Osteoblast (primary cell): ENCODE measurements around the gene ARHGDIB. TPM values are rescaled to one million over a fixed set of nuclear protein-coding genes. Genes with fewer than 3 reads are reported as not detected.

ENCODE experiments used
- DNase-seq: peaks from one replicate; pipeline ENCODE4 v3.0.0; 2011; ENCODE audit warnings: low spot score, mixed read lengths; ENCODE audit not compliant: insufficient read length; ENCODE audit errors: missing footprints
- H2AFZ ChIP-seq: 2 replicates; pipeline ENCODE4 v1.6.0; 2011; ENCODE audit warnings: mild to moderate bottlenecking, low read length
- H3K27ac ChIP-seq: 2 replicates; pipeline ENCODE4 v1.5.1; 2011; ENCODE audit warnings: mild to moderate bottlenecking, low read depth, low read length, moderate library complexity
- H3K27me3 ChIP-seq: 2 replicates; pipeline ENCODE4 v1.6.0; 2012; ENCODE audit warnings: mild to moderate bottlenecking, control low read depth, inconsistent platforms, low read length, moderate library complexity; ENCODE audit not compliant: insufficient read depth
- H3K36me3 ChIP-seq: 2 replicates; pipeline ENCODE4 v1.5.1; 2011; ENCODE audit warnings: mild to moderate bottlenecking, low read length, control low read depth, moderate library complexity; ENCODE audit not compliant: insufficient read depth
- H3K4me1 ChIP-seq: 2 replicates; pipeline ENCODE4 v1.5.1; 2011; ENCODE audit warnings: mild to moderate bottlenecking, low read length, control low read depth, moderate library complexity; ENCODE audit not compliant: insufficient read depth
- H3K4me2 ChIP-seq: 2 replicates; pipeline ENCODE4 v1.6.0; 2011; ENCODE audit warnings: mild to moderate bottlenecking, low read length; ENCODE audit not compliant: insufficient read depth
- H3K4me3 ChIP-seq: fragments of 200-600 bp; sonication (generic); 3 replicates; pipeline ENCODE4 v1.5.1; 2012; ENCODE audit warnings: mild to moderate bottlenecking, low read length, inconsistent platforms; ENCODE audit not compliant: insufficient read depth
- H3K79me2 ChIP-seq: 2 replicates; pipeline ENCODE4 v1.6.0; 2012; ENCODE audit warnings: mild to moderate bottlenecking, low read length, control low read depth, inconsistent platforms; ENCODE audit not compliant: insufficient read depth
- H3K9me3 ChIP-seq: 2 replicates; pipeline ENCODE4 v1.5.1; 2011; ENCODE audit warnings: low read depth, low read length, control low read depth
- H4K20me1 ChIP-seq: 2 replicates; pipeline ENCODE4 v1.6.0; 2012; ENCODE audit warnings: mild to moderate bottlenecking, low read length, control low read depth; ENCODE audit not compliant: insufficient read depth
- total RNA-seq: library from RNA; depleted of rRNA; stranded (reverse); fragments of >200 nt; gene quantifications from 2 replicates; pipeline ENCODE4 v1.2.3, GENCODE V29; 2012
- TF ChIP-seq, protein P1 (sequence below): IDR thresholded peaks from 2 replicates; pipeline ENCODE4 v1.5.1; 2011; ENCODE audit warnings: mild to moderate bottlenecking, low read depth, low read length, moderate library complexity; ENCODE audit errors: extremely low read depth

The ARHGDIB gene
- total RNA-seq, 1 donor: 7.2 TPM

DNA sequence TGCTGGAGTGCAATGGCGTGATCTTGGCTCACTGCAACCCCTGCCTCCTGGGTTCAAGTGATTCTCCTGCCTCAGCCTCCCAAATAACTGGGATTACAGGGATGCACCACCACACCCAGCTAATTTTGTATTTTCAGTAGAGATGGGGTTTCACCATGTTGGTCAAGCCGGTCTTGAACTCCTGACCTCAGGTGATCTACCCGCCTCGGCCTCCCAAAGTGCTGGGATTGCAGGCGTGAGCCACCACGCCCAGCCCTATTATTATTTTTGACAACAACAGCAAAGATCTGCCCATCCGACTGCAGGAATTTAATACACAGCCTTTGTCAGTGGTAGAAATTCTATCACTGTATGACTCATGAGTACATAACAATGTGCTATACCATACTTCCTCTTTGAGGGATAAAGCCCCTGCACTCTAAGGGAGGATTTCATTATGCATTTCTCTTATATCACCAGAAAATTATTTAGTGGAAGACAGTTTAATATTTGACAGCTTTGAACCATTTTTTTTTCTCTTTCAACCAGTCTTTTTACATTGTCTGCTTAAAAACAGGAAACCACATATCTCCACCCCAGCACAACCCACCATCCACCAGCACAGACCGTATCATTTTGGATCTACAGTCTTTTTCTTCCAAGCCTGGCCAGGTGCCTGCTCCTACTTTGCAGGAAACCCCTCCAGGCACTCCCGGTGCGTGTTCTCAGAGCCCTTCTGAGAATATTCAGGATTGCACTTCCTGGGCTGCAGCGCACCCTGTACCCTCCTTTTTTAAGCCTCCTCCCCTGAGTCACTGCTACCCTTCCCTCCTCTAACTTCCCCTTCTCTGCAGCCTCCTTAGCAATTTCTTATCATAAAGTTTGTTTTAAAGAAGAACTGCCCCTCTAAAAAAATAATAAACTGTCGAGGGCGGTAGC lies 594 bp downstream of the ARHGDIB start:
- H3K4me2 ChIP-seq: peak overlapping the region; percentile 79
- peak; percentile 60 for DNase-seq
- peak overlapping the region; percentile 52 for H3K4me3 ChIP-seq
- H4K20me1 ChIP-seq: no peaks in the 10 kb centered on the region
- H2AFZ ChIP-seq: peak overlapping the region; percentile 76
- TF ChIP-seq, protein P1, sequence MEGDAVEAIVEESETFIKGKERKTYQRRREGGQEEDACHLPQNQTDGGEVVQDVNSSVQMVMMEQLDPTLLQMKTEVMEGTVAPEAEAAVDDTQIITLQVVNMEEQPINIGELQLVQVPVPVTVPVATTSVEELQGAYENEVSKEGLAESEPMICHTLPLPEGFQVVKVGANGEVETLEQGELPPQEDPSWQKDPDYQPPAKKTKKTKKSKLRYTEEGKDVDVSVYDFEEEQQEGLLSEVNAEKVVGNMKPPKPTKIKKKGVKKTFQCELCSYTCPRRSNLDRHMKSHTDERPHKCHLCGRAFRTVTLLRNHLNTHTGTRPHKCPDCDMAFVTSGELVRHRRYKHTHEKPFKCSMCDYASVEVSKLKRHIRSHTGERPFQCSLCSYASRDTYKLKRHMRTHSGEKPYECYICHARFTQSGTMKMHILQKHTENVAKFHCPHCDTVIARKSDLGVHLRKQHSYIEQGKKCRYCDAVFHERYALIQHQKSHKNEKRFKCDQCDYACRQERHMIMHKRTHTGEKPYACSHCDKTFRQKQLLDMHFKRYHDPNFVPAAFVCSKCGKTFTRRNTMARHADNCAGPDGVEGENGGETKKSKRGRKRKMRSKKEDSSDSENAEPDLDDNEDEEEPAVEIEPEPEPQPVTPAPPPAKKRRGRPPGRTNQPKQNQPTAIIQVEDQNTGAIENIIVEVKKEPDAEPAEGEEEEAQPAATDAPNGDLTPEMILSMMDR: no peak
- H3K36me3 ChIP-seq: no peaks in the 10 kb centered on the region
- H3K27ac ChIP-seq: no peak overlapping the region
- H3K4me1 ChIP-seq: peaks cover 11% of the 10 kb centered on the region
- no peaks in the 10 kb centered on the region for H3K27me3 ChIP-seq
- no peaks in the 10 kb centered on the region for H3K9me3 ChIP-seq
- no peaks in the 10 kb centered on the region for H3K79me2 ChIP-seq

DNA sequence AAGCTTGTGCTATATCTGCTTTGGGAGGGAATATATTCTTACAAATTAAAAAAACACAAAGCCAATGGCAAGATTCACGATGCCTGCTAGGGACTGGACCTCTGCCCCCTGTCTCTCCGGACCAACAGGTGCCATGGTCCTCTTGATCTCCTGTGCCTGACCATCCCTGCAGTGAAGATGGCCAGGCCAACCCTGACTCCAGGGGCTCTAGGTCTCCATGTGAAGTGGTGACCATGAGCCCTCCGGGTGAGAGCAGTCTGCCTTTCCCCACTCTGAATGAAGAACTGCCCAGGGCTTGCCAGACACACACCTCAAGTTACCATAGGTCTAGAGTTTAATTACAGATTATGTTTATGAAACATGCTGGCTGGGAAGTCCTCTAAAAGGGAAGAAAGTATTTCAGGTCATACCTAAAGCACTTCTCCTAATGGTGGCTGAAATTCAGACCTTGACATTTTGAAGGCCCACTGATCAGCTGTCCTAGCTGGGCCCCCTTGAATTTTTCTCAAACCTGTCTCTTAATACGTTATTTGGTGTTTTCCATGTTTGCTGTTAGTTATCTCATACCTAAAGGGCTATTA lies 1.4 kb downstream of the ARHGDIB start:
- Histone ChIP-seq H3K9me3 (no peaks in the 10 kb centered on the region), H4K20me1 (no peaks in the 10 kb centered on the region), H3K27ac (no peak overlapping the region), H3K79me2 (no peaks in the 10 kb centered on the region), H3K36me3 (no peaks in the 10 kb centered on the region), H3K27me3 (no peaks in the 10 kb centered on the region), H3K4me1 (peaks cover 11% of the 10 kb centered on the region), H3K4me3 (no peak overlapping the region), H3K4me2 (no peak overlapping the region), H2AFZ (no peak overlapping the region)
- DNase-seq: no peak
- TF ChIP-seq, protein P1: no peak

DNA sequence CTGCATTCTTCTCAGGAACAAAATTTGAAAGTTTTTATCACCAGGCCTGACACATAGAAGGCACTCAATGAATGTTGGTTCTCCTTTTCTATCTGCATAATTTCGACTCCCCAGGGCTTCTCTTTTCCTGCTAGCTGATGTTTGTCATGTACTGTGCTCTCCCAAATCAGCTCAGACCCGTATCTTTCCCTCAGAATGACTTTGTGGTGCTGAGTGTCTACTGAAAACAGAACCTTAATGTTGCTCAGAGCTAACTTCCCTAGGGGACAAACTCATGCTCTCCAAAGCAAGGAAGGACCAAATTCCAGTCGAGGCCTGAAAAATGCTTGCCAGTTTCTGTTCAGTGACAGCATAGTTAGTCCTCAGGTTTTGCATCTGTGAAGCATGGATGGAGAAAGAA lies 1.9 kb downstream of the ARHGDIB start:
- DNase-seq: peak; percentile 21
- Histone ChIP-seq H3K4me1 (peaks cover 11% of the 10 kb centered on the region), H3K27ac (no peak overlapping the region), H3K79me2 (no peaks in the 10 kb centered on the region), H3K9me3 (no peaks in the 10 kb centered on the region), H2AFZ (peak overlapping the region; percentile 39), H4K20me1 (no peaks in the 10 kb centered on the region), H3K27me3 (no peaks in the 10 kb centered on the region), H3K4me3 (no peak overlapping the region), H3K36me3 (no peaks in the 10 kb centered on the region), H3K4me2 (no peak overlapping the region)
- TF ChIP-seq, protein P1: no peak

DNA sequence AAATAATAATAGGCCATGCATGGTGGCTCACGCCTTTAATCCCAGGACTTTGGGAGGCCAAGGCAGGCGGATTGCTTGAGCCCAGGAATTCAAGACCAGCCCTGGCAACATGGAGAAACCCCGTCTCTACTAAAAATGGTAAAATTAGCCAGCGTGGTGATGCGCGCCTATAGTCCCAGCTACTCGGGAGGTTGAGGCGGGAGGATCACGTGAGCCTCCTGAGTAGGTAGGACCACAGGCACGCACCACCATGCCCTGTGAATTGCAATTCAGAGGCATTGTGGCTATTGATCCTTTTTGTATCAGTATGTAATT lies 2.3 kb downstream of the ARHGDIB start:
- Histone ChIP-seq H2AFZ (no peak overlapping the region), H3K4me3 (no peak overlapping the region), H3K36me3 (no peaks in the 10 kb centered on the region), H3K9me3 (no peaks in the 10 kb centered on the region), H4K20me1 (no peaks in the 10 kb centered on the region), H3K4me1 (peaks cover 11% of the 10 kb centered on the region), H3K27ac (no peak overlapping the region), H3K27me3 (no peaks in the 10 kb centered on the region), H3K4me2 (no peak overlapping the region), H3K79me2 (no peaks in the 10 kb centered on the region)
- DNase-seq: no peak
- TF ChIP-seq, protein P1: no peak
